A549 (cell line): Measurements from ENCODE around the gene LCN6. TPM values are rescaled to one million over a fixed set of nuclear protein-coding genes. Genes with fewer than 3 reads are reported as not detected.

ENCODE experiments used
- ATAC-seq, 2 experiments: fragments of 200-7000 bp in 1 of 2; fragments of >200 bp in 1 of 2; cut with Nextera tagmentation in 1 of 2; cut with Tn5 transposase in 1 of 2; 3 replicates each; pipeline versions ENCODE4 v1.8.0 to v1.9.1; 2018 to 2020; ENCODE audit warnings: mild to moderate bottlenecking in 1 of 2, moderate library complexity in 1 of 2
- CTCF ChIA-PET: fragments of 300-600 bp; sonication (Branson Sonifier 250); formaldehyde crosslinking; extraction: SDS; loops from one replicate; lab custom pipeline; 2021; ENCODE audit warnings: antibody characterized with exemption, inconsistent platforms; lab: Yijun Ruan, JAX
- POLR2A ChIA-PET: fragments of 350-600 bp; formaldehyde crosslinking; extraction: SDS; loops from one replicate; lab custom pipeline; 2021; ENCODE audit warnings: antibody characterized with exemption, inconsistent platforms; lab: Yijun Ruan, JAX
- DNase-seq, 2 experiments: peaks; one replicate each; pipeline versions ENCODE4 v3.0.0 to v3.0.0-alpha.2; 2011 to 2016; ENCODE audit warnings: low read depth in 1 of 2, low spot score in 1 of 2
- FAIRE-seq: peaks from 2 replicates; lab custom pipeline; 2011; peaks lifted over from hg19 to GRCh38; lab: Jason Lieb, UNC
- H3K27ac ChIP-seq, 2 experiments: fragments of >200 bp; sonication (Bioruptor Twin); formaldehyde crosslinking; 3 replicates each; pipeline ENCODE4 v1.5.1; 2016 to 2017
- H3K4me1 ChIP-seq: fragments of >200 bp; sonication (Bioruptor Twin); formaldehyde crosslinking; 3 replicates; pipeline ENCODE4 v1.6.1; 2016
- H3K4me2 ChIP-seq: fragments of >200 bp; sonication (Bioruptor Twin); formaldehyde crosslinking; 3 replicates; pipeline ENCODE4 v1.6.1; 2016
- H3K4me3 ChIP-seq: fragments of >200 bp; sonication (Bioruptor Twin); formaldehyde crosslinking; 3 replicates; pipeline ENCODE4 v1.5.1; 2016
- H3K9me3 ChIP-seq: fragments of >200 bp; sonication (Bioruptor Twin); formaldehyde crosslinking; 3 replicates; pipeline ENCODE4 v1.6.1; 2016
- BCL3 ChIP-seq: fragments of >200 bp; sonication (Bioruptor Twin); formaldehyde crosslinking; IDR thresholded peaks from 3 replicates; pipeline ENCODE4 v1.6.1; 2016
- BHLHE40 ChIP-seq: IDR thresholded peaks from 2 replicates; pipeline ENCODE4 v1.6.1; 2012; ENCODE audit warnings: low read depth, low read length, inconsistent platforms
- CEBPB ChIP-seq, 2 experiments: fragments of >200 bp in 1 of 2; sonication (Bioruptor Twin) in 1 of 2; formaldehyde crosslinking in 1 of 2; IDR thresholded peaks; 2 replicates each; pipeline ENCODE4 v1.6.1; 2012 to 2016
- CTCF ChIP-seq: fragments of >200 bp; sonication (Bioruptor Twin); formaldehyde crosslinking; IDR thresholded peaks from 3 replicates; pipeline ENCODE4 v1.5.1; 2016
- EHF ChIP-seq: fragments of 250-450 bp; sonication (Bioruptor Pico); IDR thresholded peaks from 2 replicates; pipeline ENCODE4 v1.5.0; 2020; ENCODE audit warnings: mild to moderate bottlenecking
- FOSB ChIP-seq: fragments of 250-450 bp; sonication (Bioruptor Pico); IDR thresholded peaks from 2 replicates; pipeline ENCODE4 v1.5.0; 2020; ENCODE audit warnings: mild to moderate bottlenecking, moderate library complexity
- FOSL2 ChIP-seq, 2 experiments: fragments of 450-650 bp in 1 of 2; fragments of >200 bp in 1 of 2; sonication (Bioruptor Twin) in 1 of 2; formaldehyde crosslinking; IDR thresholded peaks; 2 replicates each; pipeline versions ENCODE4 v1.5.0 to v1.6.1; 2016 to 2020; ENCODE audit warnings: mild to moderate bottlenecking in 1 of 2, moderate library complexity in 1 of 2
- FOXS1 ChIP-seq: fragments of 250-450 bp; sonication (Bioruptor Pico); IDR thresholded peaks from 2 replicates; pipeline ENCODE4 v1.5.0; 2020; ENCODE audit warnings: mild to moderate bottlenecking, moderate library complexity
- HMGXB4 ChIP-seq: fragments of 250-450 bp; sonication (Bioruptor Pico); IDR thresholded peaks from 2 replicates; pipeline ENCODE4 v1.5.0; 2021; ENCODE audit warnings: mild to moderate bottlenecking, moderate library complexity, borderline replicate concordance
- HOXA7 ChIP-seq: fragments of 250-450 bp; sonication (Bioruptor Pico); IDR thresholded peaks from 2 replicates; pipeline ENCODE4 v1.5.0; 2020; ENCODE audit warnings: mild to moderate bottlenecking, moderate library complexity
- HOXB13 ChIP-seq: fragments of 250-450 bp; sonication (Bioruptor Pico); IDR thresholded peaks from 2 replicates; pipeline ENCODE4 v1.5.0; 2020; ENCODE audit warnings: low read depth, mild to moderate bottlenecking, moderate library complexity
- HOXB5 ChIP-seq: fragments of 250-450 bp; sonication (Bioruptor Pico); IDR thresholded peaks from 2 replicates; pipeline ENCODE4 v1.5.0; 2020; ENCODE audit warnings: mild to moderate bottlenecking, moderate library complexity
- JUNB ChIP-seq: fragments of >200 bp; sonication (Bioruptor Twin); formaldehyde crosslinking; IDR thresholded peaks from 2 replicates; pipeline ENCODE4 v1.6.1; 2016
- KDM1A ChIP-seq: fragments of 200-600 bp; sonication (generic); IDR thresholded peaks from 2 replicates; pipeline ENCODE4 v1.6.1; 2016; ENCODE audit warnings: low read depth, mild to moderate bottlenecking
- KDM5A ChIP-seq: fragments of 200-600 bp; sonication (generic); IDR thresholded peaks from 2 replicates; pipeline ENCODE4 v1.6.1; 2016; ENCODE audit warnings: antibody characterized with exemption, mild to moderate bottlenecking
- MAZ ChIP-seq: fragments of 150-350 bp; IDR thresholded peaks from 2 replicates; pipeline ENCODE4 v1.6.1; 2014; ENCODE audit warnings: antibody characterized with exemption, low read depth, low read length, borderline replicate concordance
- NR3C1 ChIP-seq: fragments of >200 bp; sonication (Bioruptor Twin); formaldehyde crosslinking; IDR thresholded peaks from 3 replicates; pipeline ENCODE4 v1.6.1; 2017
- PBX3 ChIP-seq: IDR thresholded peaks from 2 replicates; pipeline ENCODE4 v1.6.1; 2012
- PHF8 ChIP-seq: fragments of 200-600 bp; sonication (generic); IDR thresholded peaks from 2 replicates; pipeline ENCODE4 v1.6.1; 2016; ENCODE audit warnings: low read depth, mild to moderate bottlenecking, antibody characterized with exemption, moderate library complexity, borderline replicate concordance
- POLR2A ChIP-seq: IDR thresholded peaks from 2 replicates; pipeline ENCODE4 v1.6.1; 2012; ENCODE audit warnings: mild to moderate bottlenecking, low read length
- POLR2AphosphoS2 ChIP-seq: conservative IDR thresholded peaks from 2 replicates; pipeline ENCODE4 v1.6.1; 2012; ENCODE audit warnings: low read length, improper control_type of control experiment, inconsistent platforms
- RCOR1 ChIP-seq: fragments of 150-350 bp; IDR thresholded peaks from 2 replicates; pipeline ENCODE4 v1.6.1; 2014; ENCODE audit warnings: antibody characterized with exemption, low read length, low read depth
- RFX5 ChIP-seq: fragments of 450-650 bp; IDR thresholded peaks from 2 replicates; pipeline ENCODE4 v1.7.1; 2014; ENCODE audit warnings: antibody characterized with exemption, mild to moderate bottlenecking, moderate library complexity
- TFCP2L1 ChIP-seq: fragments of 250-450 bp; sonication (Bioruptor Pico); IDR thresholded peaks from 2 replicates; pipeline ENCODE4 v1.5.0; 2021; ENCODE audit warnings: mild to moderate bottlenecking
- ZC3H11A ChIP-seq: fragments of 450-650 bp; IDR thresholded peaks from 2 replicates; pipeline ENCODE4 v1.6.1; 2014; ENCODE audit warnings: antibody characterized with exemption, mild to moderate bottlenecking
- ZNF302 ChIP-seq: fragments of 250-450 bp; sonication (Bioruptor Pico); IDR thresholded peaks from 2 replicates; pipeline ENCODE4 v1.9.0; 2021; ENCODE audit warnings: inconsistent platforms, mild to moderate bottlenecking, moderate library complexity
- WGBS: methylation state at CpG from one replicate; pipeline ENCODE4 v1.1.6; 2017; ENCODE audit errors: missing lambda C conversion rate; 5-methylcytosine and 5-hydroxymethylcytosine counted together
- polyA plus RNA-seq, 4 experiments: library from polyadenylated mRNA; depleted of rRNA in 3 of 4; stranded (reverse); fragments of >200 nt; fragmentation: RNase III in 1 of 4; extraction: RNeasy Plus Mini Kit Qiagen cat#74134 plus additional on column Dnase treatment in 1 of 4; gene quantifications; 2 replicates in 3 of 4; 3 replicates in 1 of 4; pipeline ENCODE4 v1.2.3, GENCODE V29; 2011 to 2017
- TF ChIP-seq, protein P1 (sequence below): IDR thresholded peaks from 2 replicates; pipeline ENCODE4 v1.6.1; 2012; ENCODE audit warnings: low read depth, borderline replicate concordance
- TF ChIP-seq, protein P2 (sequence below): fragments of 250-450 bp; sonication (Bioruptor Pico); IDR thresholded peaks from 2 replicates; pipeline ENCODE4 v1.5.0; 2020; ENCODE audit warnings: low read depth, mild to moderate bottlenecking, moderate library complexity

Gene LCN6
- polyA plus RNA-seq, 2 of the 4 experiments (the other 2 are of a cell fraction): not detected

DNA sequence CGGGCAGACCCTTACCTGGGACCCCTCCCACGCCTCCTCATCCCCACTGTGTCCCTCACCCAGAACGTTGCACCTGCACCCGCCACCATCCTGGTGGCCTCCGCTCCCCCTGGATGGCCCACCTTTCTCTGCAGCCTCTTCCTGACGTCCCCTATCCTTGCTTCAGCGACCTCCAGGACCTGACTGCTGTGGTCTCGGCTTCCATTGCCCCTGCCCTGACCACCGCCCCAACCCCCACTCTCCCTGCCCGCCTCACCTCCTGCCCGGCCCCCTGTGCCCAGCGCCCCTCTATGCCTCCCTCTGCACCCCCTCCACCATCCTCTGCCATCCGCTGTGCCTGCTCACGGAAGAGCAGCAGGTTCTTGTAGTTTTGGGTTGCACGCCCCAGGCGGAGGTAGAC is 7.8 kb downstream of the LCN6 start (continued):
- no peak for TF ChIP-seq CTCF
- no peak for TF ChIP-seq PBX3
- no peak for TF ChIP-seq HOXA7 (CRISPR knock-in tag)
- TF ChIP-seq EHF (CRISPR knock-in tag): no peak
- TF ChIP-seq, protein P1, sequence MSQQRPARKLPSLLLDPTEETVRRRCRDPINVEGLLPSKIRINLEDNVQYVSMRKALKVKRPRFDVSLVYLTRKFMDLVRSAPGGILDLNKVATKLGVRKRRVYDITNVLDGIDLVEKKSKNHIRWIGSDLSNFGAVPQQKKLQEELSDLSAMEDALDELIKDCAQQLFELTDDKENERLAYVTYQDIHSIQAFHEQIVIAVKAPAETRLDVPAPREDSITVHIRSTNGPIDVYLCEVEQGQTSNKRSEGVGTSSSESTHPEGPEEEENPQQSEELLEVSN: no peak
- no peak for TF ChIP-seq KDM1A
- TF ChIP-seq POLR2A: no peak
- TF ChIP-seq, all 56 proteins: peak for 0

GRCh38 chr9:136740069-136740468 is 8.3 kb downstream of the LCN6 start:
- H3K4me1 ChIP-seq: no peaks in the 10 kb centered on the region
- no peak for TF ChIP-seq RFX5
- no peak for TF ChIP-seq TFCP2L1
- no peak for TF ChIP-seq PBX3
- CTCF ChIA-PET: interaction anchor here (0.9 to 5.2 kb wide), 4 partner anchors 10 to 289 kb away, joined by 3 to 50 read pairs (median 4); no protein-coding TSS in a partner anchor
- no peak overlapping the region for H3K4me2 ChIP-seq
- no peak overlapping the region for H3K4me3 ChIP-seq
- no peaks in the 10 kb centered on the region for H3K9me3 ChIP-seq
- WGBS: 65% methylated on average over 11 of the region's 11 CpGs
- no peak overlapping the region for H3K27ac ChIP-seq
- DNase-seq: no peak
- POLR2A ChIA-PET: interaction anchor here (1.1 kb wide), 1 partner anchor 12 kb away, joined by 6 read pairs; no protein-coding TSS in a partner anchor
- no peak for FAIRE-seq
- ATAC-seq: no peak

DNA sequence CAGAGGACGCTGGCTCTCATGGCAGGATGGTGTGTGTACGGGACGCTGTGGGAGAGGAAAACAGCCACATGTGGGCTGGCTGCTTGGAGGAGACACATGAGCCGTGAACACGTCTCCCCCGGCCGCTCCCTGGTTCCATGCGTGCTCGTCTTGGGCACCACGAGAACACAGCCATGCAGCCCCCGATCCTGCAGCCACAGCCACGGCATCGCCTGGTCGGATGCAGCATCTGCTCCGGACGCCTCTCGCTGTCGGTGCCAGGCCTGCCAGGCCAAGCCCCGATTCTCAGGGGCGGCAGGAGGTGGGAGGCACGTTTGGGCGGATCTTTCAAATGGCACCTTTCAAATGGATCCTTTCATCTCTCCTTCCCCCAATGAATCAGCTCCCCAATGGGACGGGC is 8.8 kb downstream of the LCN6 start:
- Histone ChIP-seq H3K27ac (no peak overlapping the region), H3K4me1 (no peaks in the 10 kb centered on the region), H3K4me2 (no peak overlapping the region), H3K4me3 (no peak overlapping the region), H3K9me3 (no peaks in the 10 kb centered on the region)
- CTCF ChIA-PET: interaction anchor here (0.9 to 5.2 kb wide), 4 partner anchors 9 to 290 kb away, joined by 3 to 50 read pairs (median 4); no protein-coding TSS in a partner anchor
- 65% methylated on average over 23 of the region's 23 CpGs for WGBS
- POLR2A ChIA-PET: interaction anchor here (1.1 kb wide), 1 partner anchor 11 kb away, joined by 6 read pairs; no protein-coding TSS in a partner anchor
- FAIRE-seq: no peak
- ATAC-seq: no peak
- TF ChIP-seq TFCP2L1: no peak
- no peak for TF ChIP-seq BHLHE40
- no peak for TF ChIP-seq ZC3H11A
- no peak for TF ChIP-seq MAZ
- TF ChIP-seq CEBPB (IDR thresholded peaks at IDR 0.05): no peak
- TF ChIP-seq FOSL2 (IDR thresholded peaks at IDR 0.05): no peak
- TF ChIP-seq FOSL2 (CRISPR knock-in tag; IDR thresholded peaks at IDR 0.05): no peak
- TF ChIP-seq FOXS1: no peak
- no peak for TF ChIP-seq NR3C1
- no peak for TF ChIP-seq PHF8
- TF ChIP-seq HOXB13 (CRISPR knock-in tag): no peak
- TF ChIP-seq BCL3: no peak
- no peak for TF ChIP-seq KDM5A
- TF ChIP-seq HOXB5 (CRISPR knock-in tag): no peak
- TF ChIP-seq FOSB: no peak
- TF ChIP-seq HMGXB4 (CRISPR knock-in tag): no peak
- TF ChIP-seq ZNF302: no peak
- TF ChIP-seq RCOR1: no peak
- TF ChIP-seq JUNB: no peak
- TF ChIP-seq, protein P2, sequence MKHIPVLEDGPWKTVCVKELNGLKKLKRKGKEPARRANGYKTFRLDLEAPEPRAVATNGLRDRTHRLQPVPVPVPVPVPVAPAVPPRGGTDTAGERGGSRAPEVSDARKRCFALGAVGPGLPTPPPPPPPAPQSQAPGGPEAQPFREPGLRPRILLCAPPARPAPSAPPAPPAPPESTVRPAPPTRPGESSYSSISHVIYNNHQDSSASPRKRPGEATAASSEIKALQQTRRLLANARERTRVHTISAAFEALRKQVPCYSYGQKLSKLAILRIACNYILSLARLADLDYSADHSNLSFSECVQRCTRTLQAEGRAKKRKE (CRISPR knock-in tag): no peak
- TF ChIP-seq POLR2AphosphoS2: no peak
- DNase-seq: no peak
